Measurements from ENCODE around the gene GRN.
"Not testable (repeated sequence)": the region's sequence is repeated elsewhere in the genome, so short reads cannot be mapped to it uniquely, and the experiment has no call there.

GRN gene

DNA sequence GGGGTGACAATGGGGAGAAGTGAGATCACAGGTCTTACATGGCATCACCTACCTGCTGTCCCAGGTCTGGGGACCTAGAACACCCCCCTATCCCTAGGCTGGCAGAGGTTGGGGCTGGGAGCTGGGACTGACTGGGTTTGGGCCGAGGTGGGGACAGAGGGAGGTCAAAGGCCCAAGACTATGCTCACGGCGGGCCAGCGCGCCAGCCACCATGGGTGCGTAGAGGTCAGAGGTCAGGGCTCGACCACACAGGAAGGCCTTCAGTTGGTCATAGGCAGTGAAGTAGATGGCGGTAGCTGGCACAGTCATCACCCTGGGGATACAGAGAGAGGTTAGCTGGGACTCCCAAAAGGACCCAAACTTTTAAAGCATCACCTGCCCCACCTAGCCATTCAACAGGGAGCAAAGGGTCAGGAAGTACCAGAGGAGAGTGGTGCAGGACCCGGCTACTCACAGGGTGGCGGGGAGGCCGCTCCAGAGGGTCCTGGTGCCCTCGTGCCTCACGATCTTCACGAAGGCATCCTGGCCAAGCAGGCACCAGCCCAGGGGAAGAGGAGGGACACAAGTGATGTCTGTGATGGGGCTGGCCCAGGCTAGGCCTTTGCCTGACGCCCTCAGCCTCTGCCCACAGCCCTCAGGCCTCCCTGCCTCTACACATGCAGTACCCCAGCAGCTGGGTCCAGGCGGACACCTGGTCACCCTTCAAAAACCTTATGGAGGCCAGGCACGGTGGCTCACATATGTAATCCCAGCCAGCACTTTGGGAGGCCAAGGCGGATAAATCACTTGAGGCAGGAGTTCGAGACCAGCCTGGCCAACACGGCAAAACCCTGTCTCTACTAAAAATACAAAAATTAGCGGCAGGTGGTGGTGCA, 23.6 kb upstream of the GRN start:
- no peak for DNase-seq

DNA sequence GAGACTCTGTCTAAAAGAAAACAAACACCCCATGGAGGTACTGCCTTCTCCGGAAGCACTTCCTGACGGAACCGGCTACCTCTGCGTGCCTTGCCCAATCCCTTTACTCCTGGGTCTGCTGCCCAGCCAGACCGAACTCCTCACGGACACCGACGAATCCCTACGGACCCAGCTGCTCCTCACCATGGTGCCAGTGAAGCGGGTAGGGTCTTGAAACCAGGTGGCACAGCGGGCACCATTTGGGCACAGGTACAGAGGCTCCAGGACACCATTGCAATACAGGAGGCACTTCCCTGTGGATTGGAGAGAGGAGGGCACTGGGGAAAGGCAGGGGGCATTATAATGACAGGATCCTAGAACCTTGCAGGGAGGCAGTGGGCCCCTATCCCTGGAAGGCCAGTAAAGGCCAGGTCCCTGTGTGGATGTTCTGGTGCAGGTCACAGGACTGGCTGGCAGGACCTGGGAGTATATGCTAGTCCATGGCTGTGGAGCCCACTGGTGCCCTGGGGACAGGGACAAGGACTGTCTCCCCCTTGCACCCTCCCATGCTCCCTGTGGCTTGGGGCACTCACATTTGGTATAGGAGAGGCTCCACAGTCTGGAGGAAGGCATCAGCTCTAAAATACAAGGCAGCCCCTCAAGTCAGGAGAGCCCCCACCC, 22.7 kb upstream of the GRN start:
- DNase-seq: no peak

GRCh38 chr17:44323359-44324091, 21.6 kb upstream of the GRN start:
- no peak for DNase-seq

GRCh38 chr17:44324092-44324570, 21.0 kb upstream of the GRN start:
- DNase-seq: no peak

DNA sequence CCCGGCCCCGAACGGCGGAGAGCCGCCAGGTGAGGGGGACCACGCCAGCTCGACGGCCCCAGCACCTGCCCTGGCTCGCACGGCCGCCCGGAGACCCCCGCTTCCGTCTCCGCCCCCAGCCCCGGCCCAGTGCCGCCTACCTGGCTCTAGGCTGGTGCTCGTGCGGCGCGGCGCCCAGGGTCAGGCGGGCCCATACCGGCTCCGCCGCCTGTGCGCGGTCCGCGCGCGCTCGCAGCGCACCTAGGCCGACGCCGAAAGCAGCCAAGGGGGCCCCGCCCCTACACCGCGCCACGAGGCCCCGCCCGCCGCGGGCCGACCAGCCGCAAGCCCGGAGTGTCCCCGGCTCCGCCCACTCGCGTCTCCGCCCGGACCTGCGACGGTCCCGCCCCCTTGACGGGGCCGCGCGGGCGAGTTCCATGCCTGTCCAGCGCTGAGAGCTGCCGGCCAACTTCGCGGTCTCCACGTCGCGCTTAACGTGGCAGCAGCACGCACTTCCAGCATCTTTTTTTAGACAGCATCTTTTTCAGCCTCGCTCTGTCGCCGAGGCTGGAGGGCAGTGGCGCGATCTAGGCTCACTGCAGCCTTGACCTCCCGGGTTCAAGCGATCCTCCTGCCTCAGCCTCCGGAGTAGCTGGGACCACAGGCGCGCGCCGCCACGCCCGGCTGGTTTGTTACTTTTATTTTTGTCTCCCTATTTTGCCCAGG, 20.4 kb upstream of the GRN start, which contains the start of gene SLC25A39:
SLC25A39 (minus strand) TSS at position 253 of the 705 bp plus-strand sequence. CDS start 1,261 bp downstream, outside the sequence.
- DNase-seq: peak; percentile 87

GRCh38 chr17:44326861-44327444, 18.1 kb upstream of the GRN start:
- DNase-seq: peak; percentile 94

GRCh38 chr17:44327715-44328449, 17.2 kb upstream of the GRN start:
- DNase-seq: no peak

DNA sequence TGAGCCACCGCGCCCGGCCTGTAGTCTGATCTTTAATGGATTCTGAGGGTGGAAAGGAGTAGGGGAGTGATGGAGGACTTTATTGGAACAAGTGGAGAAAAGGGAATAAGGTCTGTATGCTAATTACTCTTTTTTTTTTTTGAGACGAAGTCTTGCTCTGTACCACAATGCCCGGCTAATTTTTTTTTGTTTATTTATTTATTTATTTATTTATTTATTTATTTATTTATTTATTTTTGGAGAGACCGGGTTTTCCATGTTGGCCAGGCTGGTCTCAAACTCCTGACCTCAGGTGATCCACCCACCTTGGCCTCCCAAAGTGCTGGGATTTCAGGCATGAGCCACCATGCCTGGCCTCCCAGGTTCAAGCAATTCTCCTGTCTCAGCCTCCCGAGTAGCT, 15.6 kb upstream of the GRN start:
- DNase-seq: not testable (repeated sequence)

DNA sequence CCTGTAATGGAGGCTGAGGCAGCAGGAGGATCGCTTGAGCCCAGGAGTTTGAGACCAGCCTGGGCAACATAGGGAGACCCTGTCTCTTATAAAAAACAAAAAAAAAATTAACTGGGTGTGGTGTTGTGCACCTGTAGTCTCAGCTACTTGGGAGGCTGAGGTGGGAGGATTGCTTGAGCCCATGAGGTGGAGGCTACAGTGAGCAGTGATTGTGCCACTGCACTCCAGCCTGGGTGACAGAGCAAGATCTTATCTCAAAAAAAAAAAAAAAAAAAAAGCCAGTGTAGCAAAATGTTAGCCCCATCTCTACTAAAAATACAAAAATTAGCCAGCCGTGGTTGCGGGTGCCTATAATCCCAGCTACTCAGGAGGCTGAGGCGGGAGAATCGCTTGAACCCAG, 14.8 kb upstream of the GRN start:
- DNase-seq: not testable (repeated sequence)

DNA sequence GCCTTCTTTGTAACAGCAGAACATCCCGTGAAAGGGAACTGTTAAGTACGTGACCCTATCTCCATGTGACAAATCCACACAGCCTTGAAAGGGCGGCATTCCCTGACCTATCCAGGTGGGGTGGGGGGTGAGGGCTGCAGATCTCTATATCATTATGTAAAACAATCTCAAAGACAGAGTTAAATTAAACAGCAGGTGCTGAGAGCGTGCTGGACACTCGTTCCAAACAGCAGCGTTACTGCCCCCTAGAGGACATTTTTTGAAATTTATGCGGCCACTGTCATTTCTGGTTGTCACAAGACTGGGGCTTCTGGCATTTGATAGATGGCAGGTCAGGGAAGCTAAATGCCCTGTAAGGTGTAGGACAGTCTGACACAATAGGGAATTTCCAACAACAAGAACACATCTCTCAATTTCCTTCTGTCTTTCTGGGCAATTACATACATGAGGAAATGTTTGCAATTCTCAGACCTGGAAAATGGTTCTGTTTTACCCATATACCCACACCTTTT, 13.8 kb upstream of the GRN start:
- peak; percentile 64 for DNase-seq

DNA sequence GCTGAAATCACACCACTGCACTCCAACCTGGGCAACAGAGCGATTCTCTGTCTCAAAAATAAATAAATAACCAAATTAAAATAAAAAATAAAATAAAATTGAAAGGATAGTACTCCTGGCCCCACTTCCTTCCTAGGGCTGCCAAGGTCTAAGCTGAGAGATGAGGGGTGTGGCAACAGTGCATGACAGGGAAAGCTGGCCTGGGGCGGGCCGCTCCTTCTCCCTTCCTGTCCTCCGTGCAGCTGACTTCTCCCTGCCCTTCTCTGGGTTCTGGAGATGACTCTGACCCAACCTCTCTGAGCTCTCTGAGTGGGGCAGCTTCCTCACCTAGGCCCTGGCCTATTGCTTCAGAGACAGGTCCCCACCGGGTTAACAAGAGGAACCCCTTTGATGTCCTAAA, 11.7 kb upstream of the GRN start:
- no peak for DNase-seq

GRCh38 chr17:44334315-44334714, 10.8 kb upstream of the GRN start:
- no peak for DNase-seq

DNA sequence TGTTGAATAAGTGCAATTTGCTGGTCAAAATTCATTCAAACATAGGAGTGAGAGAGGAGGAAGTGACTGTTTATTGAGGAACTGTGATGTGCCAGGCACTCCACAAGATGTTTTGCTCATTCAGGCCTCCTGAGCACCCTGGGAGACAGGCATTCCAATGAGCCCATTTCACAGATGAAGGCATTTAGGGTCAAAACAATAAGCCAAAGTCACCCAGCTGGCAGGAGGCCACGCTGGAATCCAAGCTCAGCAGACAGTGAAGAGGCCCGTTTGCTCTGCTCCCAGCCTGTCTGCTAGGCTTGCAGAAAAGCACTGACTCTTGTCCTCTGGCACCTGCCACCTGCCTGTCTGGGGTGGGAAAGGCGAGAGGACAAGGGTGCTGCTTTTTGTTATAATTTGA, 10.4 kb upstream of the GRN start:
- no peak for DNase-seq

DNA sequence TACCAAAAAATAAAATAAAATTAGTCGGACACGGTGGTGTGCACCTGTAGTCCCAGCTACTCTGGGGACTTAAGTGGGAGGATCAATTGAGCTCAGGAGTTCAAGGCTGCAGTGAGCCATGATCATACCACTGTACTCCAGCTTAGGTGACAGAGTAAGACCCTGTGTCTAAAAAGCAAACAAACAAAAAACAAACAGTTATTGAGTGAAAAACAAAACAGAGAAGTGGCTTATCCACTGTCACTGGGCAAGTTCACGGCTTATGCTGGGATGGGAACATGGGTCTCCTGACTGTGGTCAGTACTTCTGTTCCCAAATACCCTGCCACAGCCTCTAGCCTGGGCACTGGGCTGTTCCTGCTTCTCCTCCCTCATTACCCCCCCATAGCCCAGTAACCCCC, 9.5 kb upstream of the GRN start:
- no peak for DNase-seq

DNA sequence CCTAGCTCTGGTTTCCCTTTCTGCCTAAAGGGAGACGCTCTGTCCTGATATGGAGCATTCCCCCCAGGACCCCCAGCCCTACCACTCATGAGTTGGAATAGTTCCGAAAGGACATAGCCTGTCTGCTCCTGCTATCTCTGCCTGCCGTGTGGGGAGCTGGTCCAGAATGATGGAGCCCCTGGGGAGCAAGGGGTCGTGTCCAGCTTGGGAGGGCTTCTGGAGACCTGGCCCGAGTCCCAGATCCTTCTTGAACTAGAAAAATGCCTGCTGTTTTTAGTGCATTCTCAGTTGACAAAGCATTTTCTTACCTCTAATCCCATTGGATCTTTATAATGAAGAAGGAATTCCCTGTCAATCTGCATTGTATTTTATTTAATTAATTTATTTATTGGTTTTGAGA, 9.1 kb upstream of the GRN start:
- DNase-seq: no peak

- DNase-seq: no peak
Measured at GRCh38 chr17:44338702-44339101, 6.4 kb upstream of the GRN start.

DNA sequence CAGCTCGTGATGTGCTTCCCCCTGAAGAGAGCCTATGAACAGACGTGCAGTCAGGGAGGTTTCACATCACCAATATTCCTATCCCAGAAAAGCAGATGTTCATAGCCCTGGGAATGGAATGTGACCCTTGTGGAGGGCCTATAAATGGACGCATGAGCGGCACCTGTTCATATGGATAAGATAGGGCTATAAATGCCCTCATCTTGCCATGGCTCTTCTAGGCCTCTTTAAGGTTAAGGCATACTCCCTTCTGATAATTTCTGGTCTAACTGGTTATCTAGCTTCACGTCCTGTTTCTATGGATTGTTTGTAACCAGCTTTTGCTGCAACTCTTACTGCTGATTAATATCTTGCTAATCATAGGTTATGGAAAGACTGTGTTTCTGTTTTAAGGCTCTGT, 4.5 kb upstream of the GRN start:
- DNase-seq: not testable (repeated sequence)

GRCh38 chr17:44343510-44344209, 1.4 kb upstream of the GRN start:
- DNase-seq: no peak

DNA sequence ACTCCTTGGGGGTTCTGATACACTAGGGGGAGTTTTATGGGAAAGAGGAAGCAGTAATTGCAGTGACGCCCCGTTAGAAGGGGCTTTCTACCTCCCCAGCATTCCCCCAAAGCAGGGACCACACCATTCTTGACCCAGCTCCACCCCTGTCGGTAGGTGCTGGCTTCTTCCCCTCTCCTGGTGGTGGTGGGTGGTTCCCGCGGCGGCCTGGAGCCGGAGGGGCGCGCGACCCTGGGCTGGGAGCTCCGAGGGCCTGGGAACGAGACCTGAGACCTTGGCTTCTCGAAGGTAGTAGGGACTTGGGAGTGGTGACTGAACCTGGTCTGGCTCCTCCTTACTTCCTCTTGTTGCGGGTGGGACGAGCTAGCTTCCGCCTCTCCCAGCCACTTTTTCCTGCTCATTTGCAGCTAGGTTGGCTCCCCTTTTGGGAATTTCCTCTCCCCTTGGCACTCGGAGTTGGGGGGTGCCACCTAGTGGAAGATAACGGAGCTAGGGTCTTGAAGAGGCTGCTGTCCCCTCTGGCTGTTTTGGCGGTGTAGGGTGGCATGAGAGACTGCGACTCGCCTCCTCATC, 438 bp downstream of the GRN start:
- DNase-seq: peak; percentile 78

DNA sequence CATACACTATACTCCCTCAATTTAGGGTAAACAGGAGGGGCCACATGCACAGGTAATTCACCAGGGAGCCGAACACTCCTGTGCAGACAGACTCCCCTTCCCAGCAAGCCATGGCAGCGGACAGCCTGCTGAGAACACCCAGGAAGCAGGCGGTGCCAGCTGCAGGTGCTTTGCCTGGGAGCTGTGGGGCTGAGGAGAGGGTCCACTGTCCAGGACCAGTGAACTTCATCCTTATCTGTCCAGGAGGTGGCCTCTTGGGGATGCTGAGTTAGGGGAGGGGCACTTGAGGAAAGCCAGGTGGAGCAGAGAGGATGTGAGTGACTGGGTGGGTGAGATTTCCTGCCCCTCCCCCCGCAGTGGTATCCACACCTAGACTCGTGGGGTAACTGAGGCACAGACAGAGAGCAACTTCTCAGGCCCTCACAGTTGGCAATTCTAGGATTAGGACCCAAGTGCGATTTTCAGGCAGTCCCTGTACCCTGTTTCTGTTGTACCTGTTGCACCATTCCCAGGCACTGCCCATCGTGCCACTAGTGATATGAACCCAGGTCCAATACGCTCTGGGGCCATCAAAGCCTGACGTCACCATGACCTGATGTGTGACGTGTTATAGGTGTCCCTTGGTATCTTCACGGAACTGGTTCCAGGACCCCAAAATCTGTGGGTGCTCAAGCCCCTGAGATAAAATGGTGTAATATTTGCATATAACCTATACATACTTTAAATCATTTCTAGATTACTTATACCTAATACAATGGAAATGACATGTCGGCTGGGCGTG, 1.2 kb downstream of the GRN start:
- no peak for DNase-seq

Data from NCI-H1092 (cell line).